GM21528 (cell line): Measurements from ENCODE around the gene PHF5A.

ENCODE experiments used
- ATAC-seq: cut with Tn5 transposase; IDR thresholded peaks from one replicate; pipeline ENCODE4 v1.9.1; 2021; ENCODE audit warnings: mild to moderate bottlenecking, moderate library complexity; ENCODE audit not compliant: unreplicated experiment, low FRiP score

Gene PHF5A

DNA sequence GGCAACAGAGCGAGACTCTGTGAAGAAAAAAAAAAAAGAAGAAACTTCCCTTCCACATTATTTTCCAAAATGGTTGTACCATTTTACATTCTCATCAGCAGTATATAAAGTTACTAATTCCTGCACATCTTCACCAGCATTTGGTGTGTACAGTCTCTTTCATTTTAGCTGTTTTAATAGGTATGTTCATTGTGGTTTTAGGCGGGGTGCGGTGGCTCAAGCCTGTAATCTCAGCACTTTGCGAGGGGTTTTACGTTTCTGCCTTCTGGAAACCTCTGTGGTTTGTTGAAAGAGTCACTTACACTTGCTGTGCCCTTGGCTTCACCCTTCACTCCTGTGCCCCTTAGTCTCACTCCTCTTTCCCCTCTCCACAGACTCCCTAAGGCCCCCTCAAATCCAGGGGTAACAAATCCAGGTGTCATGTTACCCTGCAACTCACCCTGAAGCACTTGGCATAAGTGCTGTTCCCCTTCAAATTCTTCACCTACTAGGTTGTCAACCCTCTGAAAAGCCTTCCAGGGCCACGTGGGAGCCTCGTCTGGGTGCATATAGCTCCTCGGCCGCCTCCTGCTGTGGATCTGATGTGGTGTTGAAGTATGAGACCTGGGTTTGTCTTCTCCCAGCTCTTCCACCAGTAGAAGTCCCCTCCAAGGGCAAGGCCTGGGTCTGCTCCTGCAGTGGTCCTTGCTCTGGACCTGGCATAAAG is 42.7 kb downstream of the PHF5A start:
- no peak for ATAC-seq

DNA sequence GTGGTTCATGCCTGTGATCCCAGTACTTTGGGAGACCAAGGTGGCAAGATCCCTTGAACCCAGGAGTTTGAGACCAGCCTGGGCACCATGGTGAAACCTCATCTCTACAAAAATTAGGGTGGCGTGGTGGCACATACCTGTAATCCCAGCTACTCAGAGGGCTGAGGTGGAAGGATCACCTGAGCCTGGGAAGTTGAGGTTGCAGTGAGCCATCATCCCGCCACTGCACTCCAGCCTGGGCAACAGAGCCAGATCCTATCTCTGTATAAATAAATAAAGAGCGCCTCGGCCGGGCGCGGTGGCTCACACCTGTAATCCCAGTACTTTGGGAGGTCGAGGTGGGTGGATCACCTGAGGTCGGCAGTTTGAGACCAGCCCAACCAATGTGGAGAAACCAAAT is 49.8 kb downstream of the PHF5A start:
- no peak for ATAC-seq

DNA sequence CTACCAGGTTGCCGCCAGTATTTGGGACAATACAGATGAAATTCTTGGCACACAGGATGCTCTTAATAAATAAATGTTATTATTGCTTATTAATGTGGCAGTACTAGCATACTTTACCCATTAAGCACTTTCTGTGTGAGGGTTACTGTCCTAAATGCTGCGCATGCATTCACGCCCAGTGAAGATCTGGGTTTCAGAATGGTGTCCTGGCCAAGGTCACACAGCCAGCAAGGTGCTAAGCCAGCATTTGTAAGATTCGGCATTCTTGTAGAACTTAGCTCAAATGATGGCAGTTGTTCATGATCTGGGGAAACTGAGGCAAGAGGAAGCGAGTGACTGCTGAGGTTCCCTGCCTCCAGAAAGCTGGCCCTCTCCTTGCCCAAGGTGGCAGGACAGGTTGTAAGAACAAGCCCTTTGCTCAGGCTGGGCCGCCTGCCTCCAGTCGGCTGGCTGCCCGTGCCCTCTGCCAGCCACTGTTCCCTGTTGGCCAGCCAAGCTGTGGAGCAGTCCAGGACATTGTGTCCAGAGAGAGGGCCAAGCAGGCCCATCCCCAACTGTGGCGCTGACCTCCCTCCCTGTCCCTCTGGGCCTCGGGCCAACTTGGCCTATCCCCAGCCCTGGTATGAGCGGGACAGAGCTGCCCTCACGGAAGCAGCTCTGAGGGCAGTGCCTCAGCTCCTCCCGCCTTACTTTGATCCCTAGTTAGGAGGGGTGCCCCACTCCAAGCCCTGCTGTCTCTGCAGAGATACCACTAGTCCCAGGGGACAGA is 50.7 kb downstream of the PHF5A start:
- ATAC-seq: no peak

DNA sequence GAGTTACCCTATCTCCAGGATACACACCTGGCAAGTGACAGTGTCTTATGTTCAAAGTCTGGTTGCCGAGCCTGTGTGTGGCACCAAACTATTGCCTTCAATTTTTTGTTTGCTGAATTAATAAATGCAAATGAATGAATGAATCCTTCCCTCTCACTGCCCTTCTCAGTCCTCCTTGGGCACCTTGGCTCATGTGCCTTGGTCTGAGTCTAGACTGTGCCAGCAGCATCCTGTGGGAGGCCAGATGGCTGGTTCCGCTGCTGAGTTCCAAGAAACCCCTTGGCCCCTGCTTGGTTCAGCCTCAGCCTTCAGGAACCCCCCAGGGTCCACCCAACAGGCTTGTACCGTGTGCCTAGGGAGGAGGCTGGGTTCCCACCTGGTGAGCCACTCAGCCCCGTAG is 52.9 kb downstream of the PHF5A start:
- ATAC-seq: no peak

DNA sequence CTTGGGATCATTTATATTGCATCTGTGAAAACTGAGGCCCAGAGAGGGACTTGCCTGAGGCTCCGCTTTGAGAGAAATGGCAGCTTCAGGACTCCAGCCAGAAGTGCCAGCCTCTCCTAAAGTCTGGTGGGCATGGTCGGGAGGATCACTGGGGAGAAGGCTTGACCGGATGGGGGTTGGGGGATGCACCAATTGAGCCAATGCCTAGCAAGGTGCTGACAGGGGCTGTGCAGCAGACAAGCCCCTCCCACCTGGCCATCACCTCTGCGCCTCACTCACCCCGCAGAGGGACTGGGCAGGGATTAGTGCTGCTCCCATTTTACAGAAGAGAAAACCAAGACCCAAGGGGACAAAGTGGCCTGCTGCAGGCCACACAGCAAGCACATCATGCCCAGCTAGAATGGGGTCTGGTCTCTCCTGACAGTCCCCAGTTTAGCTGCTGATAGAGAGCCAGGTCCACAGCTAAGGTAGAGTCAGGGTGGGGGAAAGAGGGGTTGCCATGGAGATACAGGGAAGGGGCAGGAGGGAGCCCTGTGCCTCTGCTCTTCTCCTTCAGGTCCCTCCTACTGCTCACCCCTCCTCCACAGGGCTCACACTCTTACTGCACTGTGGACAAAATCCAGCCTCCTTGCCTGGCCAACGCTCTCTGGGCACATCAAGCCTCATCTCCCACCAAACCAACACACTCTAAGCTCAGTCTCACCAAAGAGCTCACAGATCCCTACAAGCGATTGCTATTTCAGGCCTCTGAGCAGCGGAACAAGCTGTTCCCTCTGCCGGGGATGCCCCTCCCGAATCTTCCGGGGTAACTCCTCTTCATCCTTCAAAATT is 57.3 kb downstream of the PHF5A start:
- ATAC-seq: no peak

DNA sequence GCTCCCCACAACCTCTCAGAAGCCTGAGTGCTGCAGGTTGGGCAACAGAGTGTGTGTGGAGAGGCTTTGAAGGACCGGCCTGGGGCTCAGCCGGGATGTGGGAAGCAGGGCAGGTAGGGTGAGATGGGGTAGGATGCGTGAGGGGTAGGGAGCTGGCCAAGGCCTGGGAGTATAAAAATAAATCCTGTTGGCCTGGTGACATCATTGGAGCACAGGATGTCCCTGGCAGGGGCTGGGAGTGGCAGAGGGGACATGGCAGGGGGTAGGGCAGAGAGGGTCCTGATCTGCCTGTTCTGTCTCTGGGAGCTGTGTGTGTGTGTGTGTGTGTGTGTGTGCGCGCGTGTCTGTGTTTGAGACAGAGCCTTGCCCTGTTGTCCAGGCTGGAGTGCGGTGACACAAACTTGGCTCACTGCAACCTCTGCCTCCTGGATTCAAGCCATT is 58.2 kb downstream of the PHF5A start:
- no peak for ATAC-seq
